ENCODE results near the gene PRKCB.

DNA sequence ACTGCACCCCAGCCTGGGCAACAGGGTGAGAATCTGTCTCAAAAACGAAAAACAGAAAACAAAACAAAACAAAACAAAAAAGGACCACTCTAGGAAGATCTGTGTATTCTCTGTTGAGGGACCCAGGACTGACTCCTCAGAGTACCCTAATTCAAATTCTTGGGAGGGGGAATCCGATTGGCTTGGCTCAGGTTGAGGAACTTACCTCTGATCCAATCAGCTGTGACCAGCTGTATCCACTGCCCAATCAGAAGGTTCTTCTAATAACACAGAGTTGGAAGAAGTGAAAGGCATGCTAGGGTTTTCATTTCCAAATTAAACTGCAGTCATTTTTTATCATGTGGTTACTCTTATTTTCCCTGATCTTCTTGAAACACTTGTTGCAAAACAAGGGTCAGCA is 314.5 kb downstream of the PRKCB start:
- TF ChIP-seq CTCF (optimal IDR thresholded peaks at IDR 0.05 in 1 of 3, IDR thresholded peaks at IDR 0.05 in 1 of 3, conservative IDR thresholded peaks at IDR 0.05 in 1 of 3; ENCODE audit: extremely low read depth in 1 of 3, insufficient read depth in 2 of 3, low read length in 3 of 3) (no peak), EZH2 (IDR thresholded peaks at IDR 0.05; ENCODE audit: low read length) (no peak)

Measured in keratinocyte (primary cell).